NCI-H1048 (cell line): Measurements from ENCODE around the gene ZC3H7B.
"Not testable (repeated sequence)": the region's sequence is repeated elsewhere in the genome, so short reads cannot be mapped to it uniquely, and the experiment has no call there.

Experiments
- DNase-seq: peaks from one replicate; lab custom pipeline; 2025; lab: John Stamatoyannopoulos, UW

The ZC3H7B gene

GRCh38 chr22:41286639-41287091, 14.7 kb upstream of the ZC3H7B start:
- no peak for DNase-seq

GRCh38 chr22:41288245-41288946, 12.9 kb upstream of the ZC3H7B start:
- DNase-seq: no peak

- DNase-seq: no peak
Measured at GRCh38 chr22:41289671-41290070, 11.7 kb upstream of the ZC3H7B start.

- no peak for DNase-seq
Measured at GRCh38 chr22:41290262-41291221, 10.8 kb upstream of the ZC3H7B start.

GRCh38 chr22:41294816-41295215, 6.5 kb upstream of the ZC3H7B start:
- not testable (repeated sequence) for DNase-seq

- DNase-seq: no peak
Measured at GRCh38 chr22:41296826-41297667, 4.3 kb upstream of the ZC3H7B start.

GRCh38 chr22:41300661-41301060, 664 bp upstream of the ZC3H7B start:
- DNase-seq: no peak

GRCh38 chr22:41302021-41302767, 869 bp downstream of the ZC3H7B start:
- no peak for DNase-seq

GRCh38 chr22:41302811-41303210, 1.5 kb downstream of the ZC3H7B start:
- no peak for DNase-seq

- DNase-seq: no peak
Measured at GRCh38 chr22:41305646-41306045, 4.3 kb downstream of the ZC3H7B start.

- no peak for DNase-seq
Measured at GRCh38 chr22:41308054-41308453, 6.7 kb downstream of the ZC3H7B start.

- DNase-seq: no peak
Measured at GRCh38 chr22:41308544-41308947, 7.2 kb downstream of the ZC3H7B start.

GRCh38 chr22:41310336-41310735, 9.0 kb downstream of the ZC3H7B start:
- DNase-seq: no peak

- no peak for DNase-seq
Measured at GRCh38 chr22:41311487-41311886, 10.2 kb downstream of the ZC3H7B start.

GRCh38 chr22:41314821-41315220, 13.5 kb downstream of the ZC3H7B start:
- no peak for DNase-seq

- DNase-seq: no peak
Measured at GRCh38 chr22:41315586-41315985, 14.3 kb downstream of the ZC3H7B start.

GRCh38 chr22:41320416-41321240, 19.3 kb downstream of the ZC3H7B start:
- no peak for DNase-seq

GRCh38 chr22:41324821-41325528, 23.6 kb downstream of the ZC3H7B start:
- no peak for DNase-seq

GRCh38 chr22:41327124-41327523, 25.8 kb downstream of the ZC3H7B start:
- no peak for DNase-seq

- DNase-seq: no peak
Measured at GRCh38 chr22:41330169-41330568, 28.8 kb downstream of the ZC3H7B start.
